Stimulated activated naive CD8-positive, alpha-beta T cell treated with anti-CD3 and anti-CD28 coated beads, Interleukin-15, Interleukin-2, amounts not matched to agents 100 U/mL and 50 U/mL, for 24 hours (primary cell): ENCODE results near the gene VAPA.

Source experiments
- ATAC-seq: fragments of 150-1000 bp; cut with Tn5 transposase; one replicate; pipeline ENCODE4 v1.10.0; 2021
- DNase-seq: peaks from one replicate; pipeline ENCODE4 v3.0.0; 2021

Gene VAPA

GRCh38 chr18:10003281-10003680 lies 89.5 kb downstream of the VAPA start:
- no peak for ATAC-seq
- DNase-seq = no peak

- no peak for ATAC-seq
- no peak for DNase-seq
Observed at GRCh38 chr18:10003866-10004265, 90.0 kb downstream of the VAPA start.

GRCh38 chr18:10006311-10006893 lies 92.6 kb downstream of the VAPA start:
- no peak for ATAC-seq
- no peak for DNase-seq

- no peak for DNase-seq
- no peak for ATAC-seq
Observed at GRCh38 chr18:10008006-10008647, 94.3 kb downstream of the VAPA start.
